HCT116 (cell line): ENCODE data around the gene CSNK1E. TPM values are rescaled to one million over a fixed set of nuclear protein-coding genes. Genes with fewer than 3 reads are reported as not detected.

Source experiments
- ATAC-seq: fragments of 200-7000 bp; cut with Tn5 transposase; 2 replicates; pipeline ENCODE4 v1.9.1; 2020; ENCODE audit warnings: mild to moderate bottlenecking, moderate library complexity
- BruUV-seq: library from RNA; stranded (reverse); fragments of 400-500 nt; replicated peaks from 2 replicates; lab custom pipeline; 2021; lab: Mats Ljungman, UMichigan
- CTCF ChIA-PET: fragments of 300-600 bp; sonication (Branson Sonifier 250); formaldehyde crosslinking; loops from one replicate; lab custom pipeline; 2021; ENCODE audit warnings: antibody characterized with exemption; lab: Charles Lee
- POLR2A ChIA-PET: fragments of 300-600, 350-600 bp; sonication (Branson Sonifier 250); formaldehyde crosslinking; loops from one replicate; lab custom pipeline; 2021; ENCODE audit warnings: antibody characterized with exemption; lab: Charles Lee
- RAD21 ChIA-PET, 2 experiments: fragments of 300-600 bp; sonication (Branson Sonifier 250); formaldehyde crosslinking; loops; one replicate each; lab custom pipeline; 2023; ENCODE audit warnings: low total read pairs in 2 of 2; ENCODE audit not compliant: uncharacterized antibody in 2 of 2, unreplicated experiment in 2 of 2, low non-redundant PET in 1 of 2; lab: Charles Lee
- DNase-seq: peaks from one replicate; pipeline ENCODE4 v3.0.0-alpha.2; 2010; ENCODE audit warnings: low read depth, low spot score
- H2AFZ ChIP-seq: fragments of 200-600 bp; shearing (Covaris generic), sonication (generic); 2 replicates; pipeline ENCODE4 v1.6.1; 2017; ENCODE audit warnings: low read depth, mixed run types, mixed read lengths, antibody characterized with exemption, low read length; ENCODE audit not compliant: poor library complexity, severe bottlenecking
- H3K27ac ChIP-seq: 2 replicates; pipeline ENCODE4 v1.5.1; 2012; ENCODE audit warnings: low read depth, low read length
- H3K27me3 ChIP-seq: fragments of 200-600 bp; sonication (generic); 2 replicates; pipeline ENCODE4 v1.6.1; 2016; ENCODE audit warnings: mixed run types, low read length, mixed read lengths; ENCODE audit not compliant: insufficient read depth
- H3K36me3 ChIP-seq, 2 experiments: fragments of 200-500 bp in 1 of 2; fragments of 200-600 bp in 1 of 2; sonication (Bioruptor generic) in 1 of 2; sonication (generic) in 1 of 2; 2 replicates each; pipeline versions ENCODE4 v1.5.1 to v1.6.1; 2014 to 2016; ENCODE audit warnings: low read length in 2 of 2, inconsistent platforms in 1 of 2, mixed read lengths in 1 of 2, mixed run types in 1 of 2; ENCODE audit not compliant: insufficient read depth in 2 of 2, control insufficient read depth in 1 of 2
- H3K4me1 ChIP-seq, 2 experiments: fragments of 200-600 bp in 1 of 2; sonication (generic) in 1 of 2; 2 replicates each; pipeline versions ENCODE4 v1.5.1 to v1.6.1; 2012 to 2017; ENCODE audit warnings: low read length in 2 of 2, inconsistent platforms in 1 of 2, mild to moderate bottlenecking in 1 of 2, mixed read lengths in 1 of 2, mixed run types in 1 of 2, moderate library complexity in 1 of 2; ENCODE audit not compliant: insufficient read depth in 2 of 2, control insufficient read depth in 1 of 2
- H3K4me2 ChIP-seq: fragments of 200-600 bp; sonication (generic); 2 replicates; pipeline ENCODE4 v1.6.1; 2017; ENCODE audit warnings: mixed run types, low read length, mixed read lengths
- H3K4me3 ChIP-seq, 2 experiments: fragments of 200-600 bp in 1 of 2; sonication (generic) in 1 of 2; replicated peaks in 1 of 2; 2 replicates each; pipeline ENCODE4 v1.5.1; 2011 to 2016; ENCODE audit warnings: low read length in 2 of 2, control low read depth in 1 of 2, low read depth in 1 of 2, mild to moderate bottlenecking in 1 of 2, mixed read lengths in 1 of 2, mixed run types in 1 of 2
- H3K79me2 ChIP-seq: fragments of 200-600 bp; sonication (generic); 2 replicates; pipeline ENCODE4 v1.6.1; 2017; ENCODE audit warnings: mild to moderate bottlenecking, mixed run types, low read length, moderate library complexity, mixed read lengths; ENCODE audit not compliant: insufficient read depth
- H3K9ac ChIP-seq: fragments of 200-600 bp; sonication (generic); 2 replicates; pipeline ENCODE4 v1.6.1; 2016; ENCODE audit warnings: low read length, mixed read lengths
- H3K9me2 ChIP-seq: fragments of 200-600 bp; sonication (generic), shearing (Covaris generic); 2 replicates; pipeline ENCODE4 v1.6.1; 2017; ENCODE audit warnings: mixed run types, mild to moderate bottlenecking, moderate library complexity; ENCODE audit not compliant: insufficient read depth
- H3K9me3 ChIP-seq, 2 experiments: fragments of 200-500 bp in 1 of 2; fragments of 200-600 bp in 1 of 2; sonication (Bioruptor generic) in 1 of 2; sonication (generic) in 1 of 2; 2 replicates each; pipeline ENCODE4 v1.6.1; 2014 to 2017; ENCODE audit warnings: low read length in 2 of 2, mixed read lengths in 2 of 2, inconsistent platforms in 1 of 2, low read depth in 1 of 2, mild to moderate bottlenecking in 1 of 2, mixed run types in 1 of 2, moderate library complexity in 1 of 2; ENCODE audit not compliant: control insufficient read depth in 1 of 2, insufficient read depth in 1 of 2
- H4K20me1 ChIP-seq: fragments of 200-600 bp; sonication (generic), shearing (Covaris generic); 2 replicates; pipeline ENCODE4 v1.6.1; 2017; ENCODE audit warnings: mixed run types, mild to moderate bottlenecking, moderate library complexity; ENCODE audit not compliant: insufficient read depth
- CBX3 ChIP-seq: IDR thresholded peaks from 2 replicates; pipeline ENCODE4 v1.6.1; 2012; ENCODE audit warnings: low read depth
- CEBPB ChIP-seq: IDR thresholded peaks from 2 replicates; pipeline ENCODE4 v1.6.1; 2012; ENCODE audit warnings: low read depth
- EGR1 ChIP-seq: IDR thresholded peaks from 2 replicates; pipeline ENCODE4 v1.6.1; 2012; ENCODE audit warnings: low read depth
- ELF1 ChIP-seq: IDR thresholded peaks from 2 replicates; pipeline ENCODE4 v1.6.1; 2012; ENCODE audit warnings: low read depth, borderline replicate concordance
- EZH2 ChIP-seq: fragments of 200-600 bp; sonication (generic); IDR thresholded peaks from 2 replicates; pipeline ENCODE4 v1.6.1; 2017; ENCODE audit warnings: antibody characterized with exemption, mixed run types
- EZH2phosphoT487 ChIP-seq: fragments of 200-600 bp; IDR thresholded peaks from 2 replicates; pipeline ENCODE4 v1.6.1; 2018; ENCODE audit warnings: antibody characterized with exemption, borderline replicate concordance
- FOSL1 ChIP-seq: IDR thresholded peaks from 2 replicates; pipeline ENCODE4 v1.6.1; 2012; ENCODE audit warnings: low read depth
- JUND ChIP-seq: IDR thresholded peaks from 2 replicates; pipeline ENCODE4 v1.6.1; 2012
- POLR2A ChIP-seq: IDR thresholded peaks from 2 replicates; pipeline ENCODE4 v1.7.0; 2011; ENCODE audit warnings: borderline replicate concordance; ENCODE audit not compliant: insufficient read depth, insufficient read length; ENCODE audit errors: extremely low read depth
- POLR2AphosphoS5 ChIP-seq: IDR thresholded peaks from 2 replicates; pipeline ENCODE4 v1.6.1; 2011; ENCODE audit warnings: mild to moderate bottlenecking, low read depth, low read length, moderate library complexity
- RAD21 ChIP-seq: IDR thresholded peaks from 2 replicates; pipeline ENCODE4 v1.6.1; 2012; ENCODE audit warnings: low read depth, mild to moderate bottlenecking
- SIN3A ChIP-seq: IDR thresholded peaks from 2 replicates; pipeline ENCODE4 v1.6.1; 2012; ENCODE audit warnings: low read depth
- SRF ChIP-seq: IDR thresholded peaks from 2 replicates; pipeline ENCODE4 v1.6.1; 2012; ENCODE audit warnings: low read depth
- TCF7L2 ChIP-seq: IDR thresholded peaks from 2 replicates; pipeline ENCODE4 v1.7.0; 2011; ENCODE audit warnings: borderline replicate concordance, inconsistent platforms; ENCODE audit not compliant: insufficient read depth, insufficient read length; ENCODE audit errors: extremely low read depth
- YY1 ChIP-seq: IDR thresholded peaks from 2 replicates; pipeline ENCODE4 v1.6.1; 2011; ENCODE audit warnings: low read length, low read depth, moderate library complexity, mild to moderate bottlenecking; ENCODE audit not compliant: insufficient replicate concordance; ENCODE audit errors: extremely low read depth
- ZNF274 ChIP-seq: fragments of 200-500 bp; sonication (Bioruptor generic); IDR thresholded peaks from 2 replicates; pipeline ENCODE4 v1.6.1; 2014; ENCODE audit warnings: mild to moderate bottlenecking, low read depth, low read length, inconsistent platforms
- intact Hi-C: fragments of 100-400 bp; cut with micrococcal nuclease; formaldehyde crosslinking; loops from 2 replicates; pipeline ENCODE4 v1.10.0; 2022
- total RNA-seq: library from RNA; stranded (reverse); gene quantifications from one replicate; pipeline ENCODE4 v1.2.1, GENCODE V29; 2021; ENCODE audit not compliant: unreplicated experiment
- TF ChIP-seq, protein P1 (sequence below): IDR thresholded peaks from 2 replicates; pipeline ENCODE4 v1.6.1; 2012
- TF ChIP-seq, protein P2 (sequence below): IDR thresholded peaks from 2 replicates; pipeline ENCODE4 v1.6.1; 2011; ENCODE audit warnings: mild to moderate bottlenecking, low read length, moderate library complexity; ENCODE audit not compliant: insufficient replicate concordance; ENCODE audit errors: extremely low read depth
- TF ChIP-seq, protein P3 (sequence below), 3 experiments: fragments of 200-600 bp in 1 of 3; sonication (generic) in 1 of 3; IDR thresholded peaks in 2 of 3; conservative IDR thresholded peaks in 1 of 3; 2 replicates each; pipeline ENCODE4 v1.5.1; 2012 to 2017; ENCODE audit warnings: low read depth in 2 of 3, low read length in 2 of 3, antibody characterized with exemption in 1 of 3, borderline replicate concordance in 1 of 3, control low read depth in 1 of 3, mild to moderate bottlenecking in 1 of 3, mixed read lengths in 1 of 3, mixed run types in 1 of 3, moderate library complexity in 1 of 3; ENCODE audit not compliant: insufficient read depth in 1 of 3

CSNK1E gene
- total RNA-seq, 1 experiment from 2014 or later, result 190 TPM

DNA sequence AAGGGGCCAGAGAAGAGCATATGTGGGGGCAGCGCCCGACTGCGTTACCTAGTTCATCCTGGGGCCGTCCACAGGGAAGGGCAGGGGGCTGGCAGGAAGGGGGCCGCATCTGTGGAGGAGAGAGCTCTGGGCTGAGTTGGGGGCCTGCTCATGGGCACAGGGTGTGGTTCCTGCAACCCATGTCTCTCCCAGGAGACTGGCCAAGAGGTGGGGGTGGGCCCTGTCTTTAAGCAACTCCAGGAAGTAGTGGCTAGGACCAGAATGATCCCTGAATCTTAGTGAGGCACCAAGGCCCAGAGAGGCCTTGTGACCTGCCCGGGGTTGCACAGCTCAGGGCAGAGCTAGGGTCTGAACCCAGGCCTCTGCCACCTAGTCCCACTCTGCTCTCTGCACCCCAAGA, 21.9 kb downstream of the CSNK1E start:
- intact Hi-C loops, result no loop called here
- no peak overlapping the region for H3K4me2 ChIP-seq
- RAD21 ChIA-PET, result no interaction called here
- POLR2A ChIA-PET, result no interaction called here
- no peaks in the 10 kb centered on the region for H3K9me3 ChIP-seq
- CTCF ChIA-PET, result no interaction called here
- H3K9ac ChIP-seq, result no peak overlapping the region
- H4K20me1 ChIP-seq, result no peaks in the 10 kb centered on the region
- H3K36me3 ChIP-seq, result peaks cover 54 to 74% of the 10 kb centered on the region in 2 experiments
- TF ChIP-seq EZH2 (no peak), EZH2phosphoT487 (no peak), ELF1 (no peak), TCF7L2 (no peak), SRF (no peak), POLR2AphosphoS5 (no peak), CEBPB (no peak), SIN3A (no peak), JUND (no peak), POLR2A (no peak), YY1 (no peak), FOSL1 (no peak), CBX3 (no peak), RAD21 (no peak), EGR1 (no peak), ZNF274 (no peak)
- TF ChIP-seq, protein P1, sequence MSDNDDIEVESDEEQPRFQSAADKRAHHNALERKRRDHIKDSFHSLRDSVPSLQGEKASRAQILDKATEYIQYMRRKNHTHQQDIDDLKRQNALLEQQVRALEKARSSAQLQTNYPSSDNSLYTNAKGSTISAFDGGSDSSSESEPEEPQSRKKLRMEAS, result no peak
- TF ChIP-seq, protein P2, sequence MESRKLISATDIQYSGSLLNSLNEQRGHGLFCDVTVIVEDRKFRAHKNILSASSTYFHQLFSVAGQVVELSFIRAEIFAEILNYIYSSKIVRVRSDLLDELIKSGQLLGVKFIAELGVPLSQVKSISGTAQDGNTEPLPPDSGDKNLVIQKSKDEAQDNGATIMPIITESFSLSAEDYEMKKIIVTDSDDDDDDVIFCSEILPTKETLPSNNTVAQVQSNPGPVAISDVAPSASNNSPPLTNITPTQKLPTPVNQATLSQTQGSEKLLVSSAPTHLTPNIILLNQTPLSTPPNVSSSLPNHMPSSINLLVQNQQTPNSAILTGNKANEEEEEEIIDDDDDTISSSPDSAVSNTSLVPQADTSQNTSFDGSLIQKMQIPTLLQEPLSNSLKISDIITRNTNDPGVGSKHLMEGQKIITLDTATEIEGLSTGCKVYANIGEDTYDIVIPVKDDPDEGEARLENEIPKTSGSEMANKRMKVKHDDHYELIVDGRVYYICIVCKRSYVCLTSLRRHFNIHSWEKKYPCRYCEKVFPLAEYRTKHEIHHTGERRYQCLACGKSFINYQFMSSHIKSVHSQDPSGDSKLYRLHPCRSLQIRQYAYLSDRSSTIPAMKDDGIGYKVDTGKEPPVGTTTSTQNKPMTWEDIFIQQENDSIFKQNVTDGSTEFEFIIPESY, result no peak
- TF ChIP-seq, protein P3, sequence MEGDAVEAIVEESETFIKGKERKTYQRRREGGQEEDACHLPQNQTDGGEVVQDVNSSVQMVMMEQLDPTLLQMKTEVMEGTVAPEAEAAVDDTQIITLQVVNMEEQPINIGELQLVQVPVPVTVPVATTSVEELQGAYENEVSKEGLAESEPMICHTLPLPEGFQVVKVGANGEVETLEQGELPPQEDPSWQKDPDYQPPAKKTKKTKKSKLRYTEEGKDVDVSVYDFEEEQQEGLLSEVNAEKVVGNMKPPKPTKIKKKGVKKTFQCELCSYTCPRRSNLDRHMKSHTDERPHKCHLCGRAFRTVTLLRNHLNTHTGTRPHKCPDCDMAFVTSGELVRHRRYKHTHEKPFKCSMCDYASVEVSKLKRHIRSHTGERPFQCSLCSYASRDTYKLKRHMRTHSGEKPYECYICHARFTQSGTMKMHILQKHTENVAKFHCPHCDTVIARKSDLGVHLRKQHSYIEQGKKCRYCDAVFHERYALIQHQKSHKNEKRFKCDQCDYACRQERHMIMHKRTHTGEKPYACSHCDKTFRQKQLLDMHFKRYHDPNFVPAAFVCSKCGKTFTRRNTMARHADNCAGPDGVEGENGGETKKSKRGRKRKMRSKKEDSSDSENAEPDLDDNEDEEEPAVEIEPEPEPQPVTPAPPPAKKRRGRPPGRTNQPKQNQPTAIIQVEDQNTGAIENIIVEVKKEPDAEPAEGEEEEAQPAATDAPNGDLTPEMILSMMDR (IDR thresholded peaks at IDR 0.05 in 2 of 3, conservative IDR thresholded peaks at IDR 0.05 in 1 of 3; ENCODE audit: borderline replicate concordance in 1 of 3, insufficient read depth in 1 of 3, low read depth in 2 of 3, low read length in 2 of 3), result no peak
- BruUV-seq, result no TSS peak
- no peaks in the 10 kb centered on the region for H3K27me3 ChIP-seq
- H2AFZ ChIP-seq, result no peak overlapping the region
- peaks cover 42% of the 10 kb centered on the region; the same call in 1 of the 2 replicates for H3K79me2 ChIP-seq
- no peak for DNase-seq
- ATAC-seq, result no peak
- H3K4me1 ChIP-seq, result peaks cover 0 to 11% of the 10 kb centered on the region in 2 experiments; a peak in 1 of 4 replicates
- no peaks in the 10 kb centered on the region for H3K9me2 ChIP-seq
- no peak overlapping the region for H3K27ac ChIP-seq
- H3K4me3 ChIP-seq, result no peak overlapping the region
